ENCODE results near the gene SPIRE1.
"Not testable (repeated sequence)": the region's sequence is repeated elsewhere in the genome, so short reads cannot be mapped to it uniquely, and the experiment has no call there.

SPIRE1 gene

GRCh38 chr18:12539158-12539557 lies 118.7 kb downstream of the SPIRE1 start:
- no CpG with 5 or more reads among the region's 4 CpGs for WGBS, 2 donors (ENCODE audit: extremely low coverage in 2 of 2, insufficient read length in 2 of 2, insufficient replicate concordance in 1 of 2)
- not testable (repeated sequence) for H3K27ac ChIP-seq (replicated peaks; ENCODE audit: low read length); H2AFZ ChIP-seq (ENCODE audit: low read length); H3K14ac ChIP-seq (ENCODE audit: low read length); H3K36me3 ChIP-seq (replicated peaks in 1 of 2; ENCODE audit: control insufficient read depth in 2 of 2, insufficient read depth in 2 of 2, low read length in 2 of 2); H4K91ac ChIP-seq (ENCODE audit: low read depth, low read length, poor library complexity); H3K79me1 ChIP-seq (ENCODE audit: low read depth, low read length); H3K4me1 ChIP-seq (ENCODE audit: control insufficient read depth in 2 of 2, insufficient read depth in 1 of 2, low read depth in 1 of 2, low read length in 2 of 2); H2BK5ac ChIP-seq (ENCODE audit: low read length); H2BK12ac ChIP-seq (ENCODE audit: low read length); H3K18ac ChIP-seq (ENCODE audit: low read length); H3K4ac ChIP-seq (ENCODE audit: low read length); H3K4me3 ChIP-seq (ENCODE audit: low read length in 2 of 2); H3K9ac ChIP-seq (ENCODE audit: low read depth, low read length, poor library complexity); DNase-seq (ENCODE audit: low spot score); H3K4me2 ChIP-seq (ENCODE audit: insufficient read depth, low read length, poor library complexity, severe bottlenecking); H3K23ac ChIP-seq (ENCODE audit: low read depth, low read length, poor library complexity); H2AK5ac ChIP-seq (ENCODE audit: low read depth, low read length); H2BK15ac ChIP-seq (ENCODE audit: low read length); H3K27me3 ChIP-seq (ENCODE audit: control insufficient read depth in 3 of 3, insufficient read depth in 3 of 3, low read depth in 1 of 3, low read length in 3 of 3); H4K8ac ChIP-seq (ENCODE audit: low read depth, low read length); H2BK120ac ChIP-seq (ENCODE audit: low read depth, low read length)
- H3K9me3 ChIP-seq (replicated peaks in 1 of 2; ENCODE audit: control insufficient read depth in 2 of 2, insufficient read depth in 1 of 2, low read depth in 1 of 2, low read length in 2 of 2): peaks cover 2 to 27% of the 10 kb centered on the region in 2 donors

- no peak overlapping the region for H3K27ac ChIP-seq (replicated peaks; ENCODE audit: low read length)
- no peak overlapping the region for H2BK5ac ChIP-seq (ENCODE audit: low read length)
- H2BK120ac ChIP-seq (ENCODE audit: low read depth, low read length): no peak overlapping the region
- H3K4ac ChIP-seq (ENCODE audit: low read length): no peak overlapping the region
- no peak overlapping the region for H3K9ac ChIP-seq (ENCODE audit: low read depth, low read length, poor library complexity)
- no peak overlapping the region for H3K14ac ChIP-seq (ENCODE audit: low read length)
- H3K23ac ChIP-seq (ENCODE audit: low read depth, low read length, poor library complexity): no peak overlapping the region
- no peak overlapping the region for H4K91ac ChIP-seq (ENCODE audit: low read depth, low read length, poor library complexity)
- no peak overlapping the region for H3K4me2 ChIP-seq (ENCODE audit: insufficient read depth, low read length, poor library complexity, severe bottlenecking)
- H4K8ac ChIP-seq (ENCODE audit: low read depth, low read length): no peak overlapping the region
- H2AFZ ChIP-seq (ENCODE audit: low read length): no peak overlapping the region
- H3K18ac ChIP-seq (ENCODE audit: low read length): no peak overlapping the region
- no peak overlapping the region for H2BK12ac ChIP-seq (ENCODE audit: low read length)
- no peak overlapping the region for H3K4me3 ChIP-seq (ENCODE audit: low read length in 2 of 2)
- H3K4me1 ChIP-seq (ENCODE audit: control insufficient read depth in 2 of 2, insufficient read depth in 1 of 2, low read depth in 1 of 2, low read length in 2 of 2): peaks cover 0 to 3% of the 10 kb centered on the region in 2 donors
- WGBS, 2 donors (ENCODE audit: extremely low coverage in 2 of 2, insufficient read length in 2 of 2, insufficient replicate concordance in 1 of 2): no CpG with 5 or more reads among the region's 2 CpGs
- no peak overlapping the region for H2BK15ac ChIP-seq (ENCODE audit: low read length)
- H3K9me3 ChIP-seq (replicated peaks in 1 of 2; ENCODE audit: control insufficient read depth in 2 of 2, insufficient read depth in 1 of 2, low read depth in 1 of 2, low read length in 2 of 2): peaks cover under 1% of the 10 kb centered on the region in 2 donors
- H3K27me3 ChIP-seq (ENCODE audit: control insufficient read depth in 3 of 3, insufficient read depth in 3 of 3, low read depth in 1 of 3, low read length in 3 of 3): no peaks in the 10 kb centered on the region
- peaks cover 0 to 6% of the 10 kb centered on the region in 2 donors for H3K36me3 ChIP-seq (replicated peaks in 1 of 2; ENCODE audit: control insufficient read depth in 2 of 2, insufficient read depth in 2 of 2, low read length in 2 of 2)
- DNase-seq (ENCODE audit: low spot score): no peak
- no peaks in the 10 kb centered on the region for H3K79me1 ChIP-seq (ENCODE audit: low read depth, low read length)
- H2AK5ac ChIP-seq (ENCODE audit: low read depth, low read length): no peak overlapping the region
Observed at GRCh38 chr18:12534820-12535219, 123.1 kb downstream of the SPIRE1 start.

- WGBS, 2 donors (ENCODE audit: extremely low coverage in 2 of 2, insufficient read length in 2 of 2, insufficient replicate concordance in 1 of 2): no CpG with 5 or more reads among the region's 3 CpGs
- Histone ChIP-seq H3K9ac (ENCODE audit: low read depth, low read length, poor library complexity) (no peak overlapping the region), H2BK5ac (ENCODE audit: low read length) (no peak overlapping the region), H2BK120ac (ENCODE audit: low read depth, low read length) (no peak overlapping the region), H2AFZ (ENCODE audit: low read length) (no peak overlapping the region), H4K91ac (ENCODE audit: low read depth, low read length, poor library complexity) (no peak overlapping the region), H3K27ac (replicated peaks; ENCODE audit: low read length) (no peak overlapping the region), H3K4me1 (ENCODE audit: control insufficient read depth in 2 of 2, insufficient read depth in 1 of 2, low read depth in 1 of 2, low read length in 2 of 2) (peaks cover 0 to 3% of the 10 kb centered on the region in 2 donors), H3K27me3 (ENCODE audit: control insufficient read depth in 3 of 3, insufficient read depth in 3 of 3, low read depth in 1 of 3, low read length in 3 of 3) (no peaks in the 10 kb centered on the region), H4K8ac (ENCODE audit: low read depth, low read length) (no peak overlapping the region), H2BK12ac (ENCODE audit: low read length) (no peak overlapping the region), H3K36me3 (replicated peaks in 1 of 2; ENCODE audit: control insufficient read depth in 2 of 2, insufficient read depth in 2 of 2, low read length in 2 of 2) (peaks cover 0 to 6% of the 10 kb centered on the region in 2 donors), H3K14ac (ENCODE audit: low read length) (no peak overlapping the region), H3K4me3 (ENCODE audit: low read length in 2 of 2) (no peak overlapping the region), H3K18ac (ENCODE audit: low read length) (no peak overlapping the region), H2AK5ac (ENCODE audit: low read depth, low read length) (no peak overlapping the region), H2BK15ac (ENCODE audit: low read length) (no peak overlapping the region), H3K4ac (ENCODE audit: low read length) (no peak overlapping the region), H3K4me2 (ENCODE audit: insufficient read depth, low read length, poor library complexity, severe bottlenecking) (no peak overlapping the region), H3K79me1 (ENCODE audit: low read depth, low read length) (no peaks in the 10 kb centered on the region), H3K23ac (ENCODE audit: low read depth, low read length, poor library complexity) (no peak overlapping the region), H3K9me3 (replicated peaks in 1 of 2; ENCODE audit: control insufficient read depth in 2 of 2, insufficient read depth in 1 of 2, low read depth in 1 of 2, low read length in 2 of 2) (no peaks in the 10 kb centered on the region)
- DNase-seq (ENCODE audit: low spot score): no peak
Observed at GRCh38 chr18:12532661-12533060, 125.2 kb downstream of the SPIRE1 start.

GRCh38 chr18:12531749-12532148 lies 126.2 kb downstream of the SPIRE1 start:
- H3K4ac ChIP-seq (ENCODE audit: low read length): no peak overlapping the region
- H2AK5ac ChIP-seq (ENCODE audit: low read depth, low read length): no peak overlapping the region
- H2BK120ac ChIP-seq (ENCODE audit: low read depth, low read length): no peak overlapping the region
- H3K23ac ChIP-seq (ENCODE audit: low read depth, low read length, poor library complexity): no peak overlapping the region
- H2AFZ ChIP-seq (ENCODE audit: low read length): no peak overlapping the region
- H3K27me3 ChIP-seq (ENCODE audit: control insufficient read depth in 3 of 3, insufficient read depth in 3 of 3, low read depth in 1 of 3, low read length in 3 of 3): no peaks in the 10 kb centered on the region
- no peak overlapping the region for H3K4me3 ChIP-seq (ENCODE audit: low read length in 2 of 2)
- H2BK5ac ChIP-seq (ENCODE audit: low read length): no peak overlapping the region
- H3K9me3 ChIP-seq (replicated peaks in 1 of 2; ENCODE audit: control insufficient read depth in 2 of 2, insufficient read depth in 1 of 2, low read depth in 1 of 2, low read length in 2 of 2): no peaks in the 10 kb centered on the region
- H3K4me1 ChIP-seq (ENCODE audit: control insufficient read depth in 2 of 2, insufficient read depth in 1 of 2, low read depth in 1 of 2, low read length in 2 of 2): peaks cover 0 to 3% of the 10 kb centered on the region in 2 donors
- no peaks in the 10 kb centered on the region for H3K79me1 ChIP-seq (ENCODE audit: low read depth, low read length)
- no peak overlapping the region for H3K4me2 ChIP-seq (ENCODE audit: insufficient read depth, low read length, poor library complexity, severe bottlenecking)
- no peak overlapping the region for H2BK12ac ChIP-seq (ENCODE audit: low read length)
- no peak overlapping the region for H2BK15ac ChIP-seq (ENCODE audit: low read length)
- WGBS, 2 donors (ENCODE audit: extremely low coverage in 2 of 2, insufficient read length in 2 of 2, insufficient replicate concordance in 1 of 2): no CpG with 5 or more reads among the region's 1 CpG
- no peak overlapping the region for H3K18ac ChIP-seq (ENCODE audit: low read length)
- no peak overlapping the region for H3K9ac ChIP-seq (ENCODE audit: low read depth, low read length, poor library complexity)
- no peak for DNase-seq (ENCODE audit: low spot score)
- no peak overlapping the region for H3K14ac ChIP-seq (ENCODE audit: low read length)
- no peak overlapping the region for H4K91ac ChIP-seq (ENCODE audit: low read depth, low read length, poor library complexity)
- peaks cover 0 to 6% of the 10 kb centered on the region in 2 donors for H3K36me3 ChIP-seq (replicated peaks in 1 of 2; ENCODE audit: control insufficient read depth in 2 of 2, insufficient read depth in 2 of 2, low read length in 2 of 2)
- no peak overlapping the region for H4K8ac ChIP-seq (ENCODE audit: low read depth, low read length)
- no peak overlapping the region for H3K27ac ChIP-seq (replicated peaks; ENCODE audit: low read length)

Data from neuronal stem cell (in vitro differentiated cells).